ENCODE results near the gene GAL3ST3. TPM values are rescaled to one million over a fixed set of nuclear protein-coding genes. Genes with fewer than 3 reads are reported as not detected.

Gene GAL3ST3
- total and polyA plus RNA-seq, 10 of the 15 experiments (the other 5 are each of a cell fraction or from before 2014, with no cell fraction given) = 0.06 to 0.12 TPM; not detected in 8

- peak; percentile 9; the same call in 1 of the 2 replicates for TF ChIP-seq ZNF687 (IDR thresholded peaks at IDR 0.05)
- TF ChIP-seq BHLHE40 (IDR thresholded peaks at IDR 0.05; ENCODE audit: borderline replicate concordance in 1 of 2, low read depth in 2 of 2, low read length in 1 of 2) = peak; percentile 23 to 84; a peak in 3 of 4 replicates
- no peak for TF ChIP-seq SPI1 (IDR thresholded peaks at IDR 0.05; ENCODE audit: borderline replicate concordance, insufficient read depth, low read depth, low read length)
- no peak for TF ChIP-seq BRCA1 (IDR thresholded peaks at IDR 0.05; ENCODE audit: low read depth, low read length)
- no peak for TF ChIP-seq RAD51 (IDR thresholded peaks at IDR 0.05)
- TF ChIP-seq ZZZ3 (IDR thresholded peaks at IDR 0.05; ENCODE audit: control insufficient read depth, insufficient read length, low read depth) = no peak
- TF ChIP-seq ATF3 (IDR thresholded peaks at IDR 0.05; ENCODE audit: borderline replicate concordance, extremely low read depth, low read depth, low read length) = no peak
- TF ChIP-seq POLR2AphosphoS2 (IDR thresholded peaks at IDR 0.05; ENCODE audit: low read depth, low read length) = no peak
- TF ChIP-seq EED (IDR thresholded peaks at IDR 0.05; ENCODE audit: low read depth) = peak; percentile 56
- TF ChIP-seq RUNX3 (IDR thresholded peaks at IDR 0.05; ENCODE audit: low read length) = peak; percentile 44
- TF ChIP-seq TCF7 (IDR thresholded peaks at IDR 0.05; ENCODE audit: borderline replicate concordance) = no peak
- TF ChIP-seq ZNF207 (IDR thresholded peaks at IDR 0.05; ENCODE audit: borderline replicate concordance) = no peak
- no peak for TF ChIP-seq SRF (IDR thresholded peaks at IDR 0.05; ENCODE audit: low read depth in 2 of 2, low read length in 2 of 2)
- TF ChIP-seq IKZF1 (conservative IDR thresholded peaks at IDR 0.05) = peak; percentile 80
- TF ChIP-seq RCOR1 (conservative IDR thresholded peaks at IDR 0.05; ENCODE audit: low read depth, low read length) = no peak
- TF ChIP-seq CREB1 (IDR thresholded peaks at IDR 0.05; ENCODE audit: low read depth) = no peak
- no peak for TF ChIP-seq SKIL (IDR thresholded peaks at IDR 0.05; ENCODE audit: low read depth, poor library complexity, severe bottlenecking)
- TF ChIP-seq RELA (IDR thresholded peaks at IDR 0.05; ENCODE audit: borderline replicate concordance, partially characterized antibody) = no peak
- peak; percentile 28; the same call in 1 of the 2 replicates for TF ChIP-seq YY1 (IDR thresholded peaks at IDR 0.05; ENCODE audit: low read depth, low read length)
- no peak for TF ChIP-seq E2F4 (IDR thresholded peaks at IDR 0.05; ENCODE audit: low read depth, low read length)
- TF ChIP-seq CBX5 (IDR thresholded peaks at IDR 0.05; ENCODE audit: low read depth) = no peak
- TF ChIP-seq SIN3A (IDR thresholded peaks at IDR 0.05; ENCODE audit: low read depth, low read length) = no peak
- peak; percentile 96 for TF ChIP-seq LARP7 (IDR thresholded peaks at IDR 0.05)
Measured at GRCh38 chr11:66069715-66070603, 21.0 kb upstream of the GAL3ST3 start, which contains the start of gene PACS1 (continued).
